Non-pigmented ciliary epithelial cell (primary cell): Measurements from ENCODE around the gene NXPE4.

ENCODE experiments used
- DNase-seq: peaks from one replicate; pipeline ENCODE4 v3.0.0-alpha.2; 2010; ENCODE audit warnings: low read depth

Gene NXPE4

DNA sequence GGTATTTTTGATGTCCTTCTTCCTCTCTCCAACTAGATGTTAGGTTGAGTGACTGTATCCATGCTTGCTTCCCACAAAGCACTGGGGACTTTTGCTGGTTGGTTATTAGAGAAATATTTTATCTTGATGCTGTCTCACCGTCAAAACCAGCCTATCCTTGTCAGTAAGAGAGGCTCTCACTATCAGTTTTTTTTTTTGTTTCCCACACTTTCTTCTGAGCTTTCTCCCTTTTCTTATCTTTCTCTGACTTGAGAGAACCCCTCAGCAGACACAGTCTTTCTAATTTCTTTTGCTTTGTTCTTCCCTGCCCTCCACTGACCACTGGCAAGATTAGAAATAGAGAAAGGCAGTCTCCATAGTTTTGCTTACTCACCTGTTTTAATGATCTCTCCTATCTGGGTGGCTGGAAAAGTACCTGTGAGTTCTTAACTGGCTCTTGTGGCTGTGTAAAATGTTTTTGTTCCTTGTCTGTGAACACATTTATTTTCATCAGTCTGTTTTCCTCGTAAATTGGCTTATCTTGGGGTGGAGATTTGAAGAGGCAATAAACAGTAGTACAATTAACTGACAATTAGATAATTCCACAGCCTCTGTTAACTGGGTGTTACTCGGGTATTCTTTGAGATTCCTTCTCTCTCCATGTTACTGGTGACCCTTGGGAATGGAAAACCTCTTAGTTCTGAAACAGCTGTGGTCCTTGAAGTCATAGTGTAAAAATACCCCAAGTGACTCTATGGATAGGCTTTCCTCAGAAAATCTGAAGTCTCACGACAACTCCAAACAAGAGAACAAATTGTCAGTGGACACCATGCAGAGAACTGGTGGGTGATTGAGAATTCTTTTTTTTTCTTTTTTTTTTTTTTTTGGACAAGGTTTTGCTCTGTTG lies 35.9 kb downstream of the NXPE4 start, which contains the start of gene NXPE1:
TSS of gene NXPE1 (minus strand) at position 457 of the 886 bp plus-strand sequence. CDS start 8,680 bp downstream, outside the sequence.
- DNase-seq = no peak

DNA sequence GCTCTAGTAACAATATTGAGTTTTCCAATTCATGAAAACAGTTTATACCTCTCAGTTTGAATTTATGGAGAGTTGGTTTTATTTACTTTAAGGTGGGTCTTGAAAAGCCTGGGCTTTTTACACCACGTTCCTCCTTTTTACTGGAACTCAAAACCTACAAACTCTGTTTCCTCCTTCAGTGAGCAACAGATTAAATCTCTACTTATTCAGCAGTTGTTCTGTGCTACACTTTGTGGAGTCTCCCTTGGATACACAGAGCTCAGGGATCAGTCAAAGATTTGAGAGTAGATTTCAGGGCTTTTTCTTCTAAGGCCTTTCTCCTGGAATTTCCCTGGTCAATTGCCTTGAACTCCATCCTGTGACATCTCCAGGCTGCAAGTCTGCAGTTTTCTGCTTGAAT lies 39.5 kb downstream of the NXPE4 start:
- no peak for DNase-seq

DNA sequence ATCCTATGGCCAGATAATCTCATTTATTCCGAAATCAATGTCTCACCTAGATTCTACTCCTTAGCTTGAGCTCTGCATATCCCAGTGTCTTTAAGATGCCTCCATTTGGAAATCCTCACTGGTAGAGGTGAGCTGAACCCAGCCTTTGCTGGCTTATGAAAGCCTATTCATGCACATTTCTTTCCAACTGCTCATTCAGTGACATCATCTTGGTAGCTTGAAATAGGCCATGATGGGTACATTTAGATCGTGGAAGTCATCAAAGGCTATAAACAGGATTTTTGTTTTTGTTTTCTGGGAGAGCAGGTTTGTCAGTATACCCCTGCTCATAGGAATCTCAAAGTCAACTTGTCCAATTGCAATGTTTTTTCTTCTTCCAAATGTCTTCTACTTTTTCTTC lies 41.9 kb downstream of the NXPE4 start:
- no peak for DNase-seq

DNA sequence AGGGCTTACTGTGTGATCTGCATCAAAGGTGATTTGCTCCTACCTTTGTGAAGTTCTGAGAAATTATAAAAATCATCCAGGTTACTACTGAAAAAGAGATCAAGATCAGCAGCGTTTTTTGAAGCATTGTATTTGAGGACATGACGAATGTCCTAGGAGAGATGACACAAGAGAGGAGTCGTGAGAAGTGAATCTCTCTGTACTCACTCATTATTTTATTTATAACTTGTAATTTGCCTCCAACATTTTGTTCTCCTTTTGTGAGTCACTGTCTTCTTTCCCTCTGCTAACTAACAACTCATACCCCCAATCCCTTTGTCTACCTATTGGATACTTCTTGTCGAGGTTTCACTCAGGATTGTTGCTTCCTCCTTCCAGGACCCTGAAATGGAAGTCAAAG lies 44.5 kb downstream of the NXPE4 start:
- no peak for DNase-seq

DNA sequence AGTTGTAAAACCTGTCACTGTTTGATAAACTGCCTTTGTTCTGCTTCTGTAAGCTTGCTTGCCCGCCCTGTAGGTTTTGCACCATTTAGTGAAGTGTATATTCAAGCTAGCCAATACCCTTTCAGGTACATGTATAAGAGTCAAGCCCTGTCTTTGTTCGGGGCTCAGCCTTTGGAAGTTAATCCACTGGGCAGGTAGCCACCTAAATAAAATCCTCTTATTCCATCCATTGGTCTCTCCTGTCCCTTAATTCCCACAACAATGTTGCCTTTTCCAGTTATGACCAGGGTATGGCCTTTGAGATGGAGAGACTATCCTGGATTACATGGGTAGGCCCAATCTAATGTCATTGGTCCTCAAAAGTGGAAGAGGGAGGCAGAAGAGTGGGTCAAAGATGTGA lies 69.9 kb downstream of the NXPE4 start:
- DNase-seq = no peak

DNA sequence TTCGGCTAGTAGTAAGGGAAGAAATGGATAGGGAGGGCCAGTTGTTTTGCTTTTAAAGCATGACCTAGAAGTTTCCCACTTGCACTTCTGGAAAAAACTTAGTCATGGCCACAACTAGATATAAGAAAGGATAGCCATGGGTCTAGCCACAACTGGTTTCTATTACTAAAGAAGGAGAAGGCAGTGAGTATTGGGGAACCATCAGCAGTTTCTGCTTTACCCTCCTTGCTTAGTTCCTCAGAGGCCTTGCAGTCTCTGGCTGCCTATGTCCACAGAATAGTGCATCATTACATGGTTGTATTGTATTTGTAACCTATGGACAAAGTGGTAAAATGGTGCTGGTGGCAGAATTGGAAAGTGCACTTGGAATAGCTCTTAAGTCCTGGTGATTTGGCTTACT lies 71.5 kb downstream of the NXPE4 start:
- no peak for DNase-seq

DNA sequence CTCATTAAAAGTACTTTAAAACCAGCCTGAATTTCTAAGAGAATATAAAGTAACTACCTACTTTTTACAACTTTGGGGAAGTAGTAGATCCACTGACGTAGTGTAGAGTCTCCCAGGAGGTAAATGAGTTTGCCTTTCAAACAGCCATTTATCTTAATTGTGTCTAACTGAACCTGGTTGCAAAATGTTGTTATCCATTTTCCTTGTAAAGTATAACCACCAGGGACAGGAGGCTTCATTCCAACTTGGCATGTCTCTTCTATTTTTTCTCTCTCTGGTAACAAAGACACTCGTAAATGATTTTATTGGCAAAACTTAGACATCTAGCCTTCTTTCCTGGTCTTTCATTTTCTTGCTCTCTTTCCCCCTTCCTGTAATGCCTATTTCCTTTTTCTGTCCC lies 72.8 kb downstream of the NXPE4 start:
- no peak for DNase-seq
